Spleen (tissue), 7 donors: ENCODE measurements around the gene BATF.

Experiments used
- POLR2A ChIP-seq, 3 donors: fragments of 450-650 bp; IDR thresholded peaks; one replicate each; pipeline ENCODE4 v1.5.1; 2017; ENCODE audit warnings: antibody characterized with exemption in 3 of 3, mild to moderate bottlenecking in 1 of 3
- POLR2AphosphoS5 ChIP-seq, 3 donors: sonication (generic); formaldehyde crosslinking; IDR thresholded peaks; one replicate each; pipeline ENCODE4 v1.5.1; 2017; ENCODE audit warnings: antibody characterized with exemption in 3 of 3
- TF ChIP-seq, protein P1 (sequence below), 11 experiments: fragments of 200-600 bp in 7 of 11; fragments of 450-650 bp in 4 of 11; sonication (generic) in 4 of 11; IDR thresholded peaks in 8 of 11; conservative IDR thresholded peaks in 3 of 11; 1 replicate in 7 of 11; 2 replicates in 4 of 11; pipeline versions ENCODE4 v1.4.0 to v1.8.0; 2016 to 2021; ENCODE audit warnings: antibody characterized with exemption in 11 of 11, inconsistent platforms in 4 of 11, mild to moderate bottlenecking in 1 of 11
- donor health status: DM: no; HTN: no; CAD: no; lungs with moderate emphysema.
- donor health status: DM: no; HTN: no; CAD: no.
- donor health status: DM: no; HTN: no; CAD: no.

DNA sequence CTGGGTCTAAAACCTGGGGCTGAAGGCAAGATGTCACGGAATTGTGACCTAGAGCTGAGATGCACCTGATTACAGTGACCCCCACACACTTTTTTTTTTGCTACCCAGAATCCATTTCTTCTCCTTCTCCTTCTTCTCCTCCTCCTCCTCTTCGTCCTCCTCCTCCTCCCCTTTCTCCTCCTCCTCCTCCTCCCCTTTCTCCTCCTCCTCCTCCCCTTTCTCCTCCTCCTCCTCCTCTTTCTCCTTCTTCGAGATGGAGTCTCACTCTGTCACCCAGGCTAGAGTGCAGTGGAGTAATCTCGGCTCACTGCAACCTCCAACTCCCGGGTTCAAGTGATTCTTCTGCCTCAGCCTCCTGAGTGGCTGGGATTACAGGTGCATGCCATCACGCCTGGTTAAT, 36.8 kb downstream of the BATF start:
- TF ChIP-seq, protein P1, sequence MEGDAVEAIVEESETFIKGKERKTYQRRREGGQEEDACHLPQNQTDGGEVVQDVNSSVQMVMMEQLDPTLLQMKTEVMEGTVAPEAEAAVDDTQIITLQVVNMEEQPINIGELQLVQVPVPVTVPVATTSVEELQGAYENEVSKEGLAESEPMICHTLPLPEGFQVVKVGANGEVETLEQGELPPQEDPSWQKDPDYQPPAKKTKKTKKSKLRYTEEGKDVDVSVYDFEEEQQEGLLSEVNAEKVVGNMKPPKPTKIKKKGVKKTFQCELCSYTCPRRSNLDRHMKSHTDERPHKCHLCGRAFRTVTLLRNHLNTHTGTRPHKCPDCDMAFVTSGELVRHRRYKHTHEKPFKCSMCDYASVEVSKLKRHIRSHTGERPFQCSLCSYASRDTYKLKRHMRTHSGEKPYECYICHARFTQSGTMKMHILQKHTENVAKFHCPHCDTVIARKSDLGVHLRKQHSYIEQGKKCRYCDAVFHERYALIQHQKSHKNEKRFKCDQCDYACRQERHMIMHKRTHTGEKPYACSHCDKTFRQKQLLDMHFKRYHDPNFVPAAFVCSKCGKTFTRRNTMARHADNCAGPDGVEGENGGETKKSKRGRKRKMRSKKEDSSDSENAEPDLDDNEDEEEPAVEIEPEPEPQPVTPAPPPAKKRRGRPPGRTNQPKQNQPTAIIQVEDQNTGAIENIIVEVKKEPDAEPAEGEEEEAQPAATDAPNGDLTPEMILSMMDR (IDR thresholded peaks at IDR 0.05 in 8 of 11, conservative IDR thresholded peaks at IDR 0.05 in 3 of 11) = no peak
- TF ChIP-seq POLR2A (IDR thresholded peaks at IDR 0.05) (no peak), POLR2AphosphoS5 (IDR thresholded peaks at IDR 0.05) (no peak)
